CD4-positive, alpha-beta T cell treated with Interleukin-17A for 1 hour (primary cell): ENCODE data around the gene HTRA1.

Experiments used
- DNase-seq: peaks from one replicate; pipeline ENCODE4 v3.0.0-alpha.2; 2020

HTRA1 gene

DNA sequence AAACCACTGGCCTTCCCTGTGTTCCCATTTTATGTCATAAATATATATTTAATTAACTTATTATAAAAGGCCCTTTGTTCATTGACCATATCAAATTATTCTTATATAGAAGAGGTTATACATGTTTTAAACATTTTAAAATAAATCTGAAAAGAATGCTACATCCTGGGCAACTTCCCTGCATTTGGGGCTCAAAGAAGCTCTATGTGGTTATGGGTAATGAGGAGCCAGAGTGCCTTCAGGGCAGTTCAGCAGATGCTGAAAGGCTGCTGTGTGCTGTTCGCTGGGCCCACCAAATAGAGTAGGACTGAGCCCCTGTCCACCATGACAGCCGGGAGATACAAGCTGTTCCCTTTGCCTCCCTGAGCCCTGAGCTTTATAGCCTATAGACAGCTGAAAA, 35.9 kb downstream of the HTRA1 start:
- no peak for DNase-seq

DNA sequence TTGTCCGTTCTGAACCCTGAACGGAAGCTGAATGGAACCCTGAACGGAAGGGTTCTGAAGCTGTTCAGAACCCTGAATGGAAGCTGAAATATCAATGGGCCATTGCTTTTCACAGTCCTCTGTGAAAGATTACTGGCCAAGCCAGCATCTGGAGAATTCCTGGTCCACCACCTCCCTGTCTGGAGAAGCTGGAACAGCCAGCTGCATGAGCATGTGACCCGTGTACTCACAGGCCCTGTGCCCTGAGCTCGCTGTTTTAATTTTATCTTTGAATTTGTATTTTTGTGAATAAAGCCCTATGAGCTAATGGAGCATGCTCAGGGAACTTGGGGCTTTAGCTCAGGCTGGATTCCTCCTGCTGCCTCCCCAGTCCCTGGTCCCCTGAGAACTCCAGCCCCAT, 37.2 kb downstream of the HTRA1 start:
- no peak for DNase-seq

DNA sequence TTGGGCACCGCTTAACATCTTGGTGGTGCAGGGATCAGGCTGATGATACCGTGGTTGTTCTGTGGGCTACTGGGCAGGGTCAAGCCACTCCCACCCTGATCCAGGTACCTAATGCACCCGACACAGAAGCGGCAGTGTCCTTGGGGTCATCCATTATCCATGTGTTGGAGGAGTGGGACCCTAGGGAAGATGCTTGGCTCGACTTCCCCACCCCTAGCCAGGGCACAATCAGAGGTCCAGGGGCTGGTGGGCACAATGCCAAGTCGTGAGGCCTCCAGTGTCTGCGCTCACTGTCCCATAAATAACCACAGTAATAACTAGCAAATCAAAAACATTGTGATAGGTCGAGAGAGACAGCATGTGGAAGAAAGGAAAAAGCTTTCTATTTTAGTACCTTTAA, 37.7 kb downstream of the HTRA1 start:
- no peak for DNase-seq

DNA sequence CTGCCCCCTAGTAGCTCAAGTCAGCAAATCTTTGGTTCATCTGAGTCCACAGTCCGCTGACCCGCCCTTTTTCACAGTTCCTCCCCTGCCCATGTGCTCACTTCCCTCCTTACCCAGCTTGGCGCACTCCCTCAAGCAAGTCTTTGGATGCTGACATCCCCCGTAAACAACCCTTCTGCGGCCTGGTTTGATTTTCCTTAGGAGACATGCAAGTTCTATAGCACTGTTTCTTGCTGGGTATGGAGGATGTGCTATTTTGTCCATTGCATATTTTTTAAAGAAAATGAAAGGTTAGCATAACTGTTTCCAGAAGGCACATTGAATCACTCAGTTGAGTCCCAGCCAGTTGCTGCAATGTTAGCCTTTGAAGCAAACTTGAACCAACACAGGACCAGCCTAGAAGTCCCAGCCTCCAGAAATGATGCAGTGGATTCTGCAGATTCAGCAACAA, 38.2 kb downstream of the HTRA1 start:
- no peak for DNase-seq

DNA sequence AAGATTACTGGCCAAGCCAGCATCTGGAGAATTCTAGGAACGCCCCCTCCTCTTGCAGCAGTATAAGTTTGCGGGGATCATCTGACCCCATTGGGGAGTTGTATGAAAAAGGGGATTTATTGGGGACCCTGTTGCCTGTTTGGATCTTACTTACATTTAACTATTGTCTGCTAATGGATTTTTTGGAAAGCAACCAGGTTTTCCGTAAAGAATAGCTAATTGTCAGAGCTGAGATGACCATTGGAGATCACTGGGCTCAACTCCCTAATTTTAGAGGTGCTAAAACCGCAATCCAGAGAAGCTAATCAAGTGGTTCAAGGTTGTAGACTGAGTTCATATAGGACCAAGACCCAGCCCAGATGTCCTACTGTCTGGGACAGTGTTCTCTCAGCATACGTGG, 38.8 kb downstream of the HTRA1 start:
- DNase-seq = no peak

DNA sequence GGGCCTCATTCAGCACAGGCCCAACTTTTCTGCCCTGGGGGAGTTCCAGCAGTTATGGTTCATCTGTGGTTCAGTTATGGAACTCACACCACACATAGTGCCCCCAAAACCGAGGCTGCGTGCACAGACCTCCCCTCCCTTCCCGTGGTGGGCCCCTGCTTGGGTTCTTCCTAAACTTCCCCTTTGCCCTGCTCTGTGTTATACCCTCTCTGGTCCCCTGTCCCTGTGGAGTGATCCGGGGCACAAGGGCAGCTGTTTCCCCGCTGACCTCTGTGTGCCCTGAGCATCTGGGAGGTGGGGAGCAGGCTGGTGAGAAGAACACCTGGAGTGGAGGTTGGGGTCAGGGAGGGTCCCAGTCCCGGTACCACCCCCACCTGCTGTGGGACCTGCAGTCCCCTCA, 39.4 kb downstream of the HTRA1 start:
- DNase-seq = no peak

DNA sequence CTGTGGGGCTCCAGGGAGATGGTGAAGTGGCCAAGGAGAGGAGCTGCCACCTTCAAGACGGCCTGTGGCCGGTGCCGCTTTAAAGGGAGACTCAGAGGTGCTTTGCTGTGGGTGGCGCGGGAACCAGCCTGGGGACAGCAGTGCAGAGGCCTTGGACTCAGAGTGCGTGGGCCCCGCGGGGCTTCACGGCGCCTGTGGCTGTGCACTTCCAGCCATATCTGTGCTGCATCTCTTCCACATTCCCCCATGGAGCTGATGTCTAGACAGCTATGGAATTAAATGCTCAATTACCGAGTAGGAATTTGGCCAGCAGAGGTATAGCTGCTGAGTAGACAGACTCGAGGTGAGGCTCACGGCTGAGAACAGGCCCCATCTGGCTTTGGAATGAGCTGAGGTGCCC, 41.7 kb downstream of the HTRA1 start:
- no peak for DNase-seq

DNA sequence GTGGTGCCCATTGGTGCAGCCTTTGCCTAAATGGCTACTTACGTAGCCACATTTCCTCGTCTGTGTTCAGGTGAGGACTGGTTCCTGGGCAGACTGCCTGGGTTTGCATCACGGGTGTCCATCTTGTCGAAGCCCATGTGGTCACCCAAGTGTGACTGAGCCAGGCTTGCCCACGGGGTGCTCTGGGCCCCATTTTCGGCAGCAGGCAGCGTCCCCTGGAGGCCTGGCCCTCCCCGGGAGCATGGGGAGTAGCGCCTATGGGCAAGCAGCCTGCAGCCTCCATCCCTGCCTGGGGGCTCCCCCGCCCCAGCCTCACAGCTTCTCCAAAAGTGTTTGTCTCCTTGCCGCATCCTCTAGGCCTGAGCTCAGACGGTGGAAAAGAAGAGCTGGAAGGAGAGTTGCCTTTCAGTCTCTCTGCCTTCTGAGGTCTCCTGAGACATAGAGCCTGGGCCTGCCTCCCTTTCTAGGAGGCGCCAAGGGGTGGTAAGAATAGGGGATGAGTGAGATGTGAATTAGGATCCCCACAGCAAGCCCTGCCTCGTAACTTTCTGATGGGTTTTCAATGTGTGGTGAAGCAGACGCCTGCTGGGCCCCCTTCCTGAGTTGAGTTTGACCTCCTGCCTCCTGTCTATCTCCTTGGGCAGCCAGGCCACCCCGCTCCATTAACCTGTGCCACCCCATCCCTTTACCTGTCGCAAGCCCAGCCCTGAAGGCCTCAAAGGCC, 42.7 kb downstream of the HTRA1 start:
- no peak for DNase-seq

DNA sequence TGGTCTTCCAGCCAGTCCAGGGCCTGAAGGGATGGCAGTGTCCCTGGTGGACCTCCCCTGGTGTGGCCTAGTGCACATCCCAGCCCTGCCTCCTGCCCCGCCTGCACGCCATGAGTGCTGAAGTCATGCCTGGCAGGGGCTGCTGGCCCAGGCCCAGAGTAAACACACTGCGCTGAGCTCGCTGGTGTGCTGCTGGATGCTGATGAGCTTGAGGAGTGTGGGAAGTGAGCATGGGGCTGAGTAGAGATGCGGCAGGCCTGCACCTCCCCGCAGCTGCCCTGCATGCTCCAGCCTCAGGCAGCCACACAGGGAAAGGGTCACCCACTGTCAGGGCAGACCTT, 43.2 kb downstream of the HTRA1 start:
- no peak for DNase-seq

DNA sequence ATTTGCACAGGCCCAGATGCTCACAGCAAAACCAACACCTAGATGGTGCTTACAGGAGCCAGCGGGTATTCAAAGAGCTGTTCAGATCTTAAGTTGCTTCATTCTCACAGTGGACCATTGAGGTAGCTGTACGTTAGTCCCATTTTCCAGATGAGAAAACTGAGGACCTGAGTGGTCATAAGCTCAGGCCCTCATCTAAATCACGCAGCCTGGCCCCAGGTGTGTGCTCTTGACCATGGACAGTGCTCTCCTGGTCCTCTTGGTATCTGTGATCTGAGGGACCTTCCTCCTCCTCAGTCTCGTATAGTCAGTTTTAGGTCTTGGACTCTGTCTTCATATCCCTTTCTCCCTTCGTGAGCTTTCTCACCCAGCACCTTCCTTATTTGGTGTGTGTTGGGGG, 43.7 kb downstream of the HTRA1 start:
- DNase-seq = no peak

- no peak for DNase-seq
Observed at GRCh38 chr10:122505885-122506645, 44.7 kb downstream of the HTRA1 start.

- no peak for DNase-seq
Observed at GRCh38 chr10:122507616-122508015, 46.3 kb downstream of the HTRA1 start.

- DNase-seq = no peak
Observed at GRCh38 chr10:122508021-122508420, 46.7 kb downstream of the HTRA1 start.

DNA sequence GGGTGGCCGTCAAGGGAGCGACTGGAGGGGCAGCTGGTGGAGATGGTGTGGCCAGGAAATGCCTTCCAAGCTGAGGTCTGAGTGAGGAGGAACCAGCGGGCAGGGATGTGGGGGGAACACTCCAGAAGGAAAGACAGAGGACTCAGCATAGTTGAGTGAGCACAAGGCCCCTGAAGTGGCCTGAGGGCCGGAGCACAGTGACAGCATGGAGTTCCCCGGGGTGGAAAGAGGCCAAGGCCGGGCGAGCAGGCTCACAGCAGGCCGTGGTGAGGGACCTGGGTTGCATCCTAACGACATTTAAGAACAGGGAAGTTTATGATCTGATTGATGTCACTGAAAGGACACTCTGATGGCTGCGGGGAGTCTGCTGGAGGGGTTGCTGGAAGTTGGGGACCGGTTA, 48.0 kb downstream of the HTRA1 start:
- no peak for DNase-seq

DNA sequence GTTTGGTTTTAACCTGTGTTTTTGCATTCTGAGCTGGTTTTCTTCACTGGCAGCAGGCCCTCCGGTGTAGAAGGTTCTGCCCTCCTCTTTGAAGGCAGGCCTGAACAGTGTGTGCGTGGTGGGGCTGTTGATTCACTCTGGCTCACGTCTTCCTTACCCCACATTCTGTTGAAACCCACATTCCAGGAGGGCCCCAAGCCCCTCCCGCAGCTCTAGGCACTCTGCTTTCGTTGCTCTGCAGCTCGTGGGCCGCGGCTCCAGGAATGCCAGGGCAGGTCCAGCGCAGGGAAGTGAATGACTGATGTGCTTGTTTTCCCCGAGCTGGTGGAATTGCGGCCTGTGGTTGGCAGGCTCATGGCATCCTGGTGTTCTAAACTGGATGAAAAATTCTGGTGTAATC, 49.0 kb downstream of the HTRA1 start:
- DNase-seq = no peak

DNA sequence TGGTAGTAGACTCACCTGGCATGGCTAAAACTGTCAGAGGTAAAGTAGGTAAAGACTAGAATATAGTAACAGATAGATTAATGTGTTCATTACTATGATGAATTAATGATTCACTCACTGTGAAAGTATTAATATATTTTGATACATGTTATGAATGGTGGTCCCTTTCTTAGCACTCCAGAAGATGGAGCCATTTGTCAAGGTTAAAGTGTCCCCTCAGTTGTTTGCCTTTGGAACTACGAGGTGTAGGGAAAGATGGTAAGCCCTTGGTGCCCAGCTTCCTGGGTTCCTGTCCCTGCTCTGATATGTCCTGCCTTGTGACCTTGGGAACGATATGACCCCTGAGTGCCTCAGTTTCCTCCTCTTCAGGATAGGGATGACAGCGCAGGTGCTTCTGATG, 49.4 kb downstream of the HTRA1 start:
- DNase-seq = peak; percentile 27

DNA sequence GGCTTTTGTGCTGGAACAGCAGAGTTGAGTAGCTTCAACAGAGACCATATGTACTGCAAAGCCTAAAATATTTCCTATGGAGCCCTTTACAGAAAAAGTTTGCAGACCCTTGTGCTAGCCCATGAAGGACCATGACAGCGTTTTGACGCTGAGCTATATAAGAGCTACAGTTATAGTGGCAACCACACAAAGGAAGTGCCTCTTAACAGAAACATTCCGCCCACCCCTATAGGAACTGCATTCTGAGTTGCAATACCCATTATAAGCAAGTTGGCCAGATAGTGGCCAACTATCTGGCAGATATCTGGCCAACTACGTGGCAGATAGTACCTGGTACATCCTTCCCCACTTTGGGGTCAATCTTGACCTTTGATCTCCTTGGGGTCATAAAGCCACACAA, 51.7 kb downstream of the HTRA1 start:
- DNase-seq = peak; percentile 13

GRCh38 chr10:122514045-122514840, 52.9 kb downstream of the HTRA1 start:
- DNase-seq = no peak

DNA sequence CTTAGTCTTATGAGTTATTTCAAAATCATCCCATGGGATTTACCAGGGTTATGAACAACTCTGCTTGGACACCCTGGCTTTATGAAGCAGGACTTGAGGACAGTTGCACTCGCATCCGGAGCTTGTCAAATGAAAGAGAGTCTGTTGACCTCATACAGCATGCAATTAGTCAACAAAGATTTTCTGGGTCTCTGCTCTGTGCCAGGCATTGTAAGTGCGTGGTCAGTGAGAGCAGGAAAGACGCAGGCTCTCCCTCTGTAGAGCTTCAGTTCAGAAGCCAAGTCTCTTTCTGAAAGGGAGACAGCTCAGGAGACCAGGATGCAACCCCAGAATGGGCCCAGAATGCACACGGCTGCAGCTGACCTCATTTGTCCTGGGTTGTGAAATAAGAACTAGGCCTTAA, 53.7 kb downstream of the HTRA1 start:
- no peak for DNase-seq

DNA sequence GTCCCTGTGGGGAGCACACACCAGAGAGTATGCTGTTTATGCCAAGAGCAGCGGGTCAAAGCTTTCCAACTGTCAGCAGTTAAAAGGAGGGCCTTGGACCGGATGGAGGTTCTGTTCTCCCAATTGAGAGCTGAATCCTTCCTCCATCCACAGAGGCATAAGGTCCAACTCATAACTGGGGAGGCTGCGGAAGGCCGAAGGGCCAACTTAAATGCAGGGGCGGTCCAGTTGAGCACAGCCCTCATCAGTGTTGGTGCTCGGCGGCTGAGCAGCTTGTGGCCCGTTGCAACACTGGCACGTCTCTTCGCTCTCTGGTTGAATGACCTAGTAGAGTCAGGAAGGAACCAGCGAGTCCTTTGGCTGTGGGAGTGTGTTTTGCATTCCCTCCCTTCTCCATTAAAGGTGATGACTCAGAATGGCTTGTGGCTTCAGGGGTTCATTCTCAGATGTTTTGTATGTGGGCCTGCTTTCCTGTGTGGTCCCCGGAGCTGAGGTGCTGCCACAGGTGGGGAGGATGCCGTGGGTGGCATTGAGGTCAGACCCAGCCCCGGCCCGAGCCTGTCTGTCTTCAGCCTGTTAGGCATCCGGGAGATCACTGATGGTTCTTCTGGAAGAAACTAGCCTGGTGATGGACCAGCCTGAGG, 54.4 kb downstream of the HTRA1 start:
- DNase-seq = peak; percentile 71

DNA sequence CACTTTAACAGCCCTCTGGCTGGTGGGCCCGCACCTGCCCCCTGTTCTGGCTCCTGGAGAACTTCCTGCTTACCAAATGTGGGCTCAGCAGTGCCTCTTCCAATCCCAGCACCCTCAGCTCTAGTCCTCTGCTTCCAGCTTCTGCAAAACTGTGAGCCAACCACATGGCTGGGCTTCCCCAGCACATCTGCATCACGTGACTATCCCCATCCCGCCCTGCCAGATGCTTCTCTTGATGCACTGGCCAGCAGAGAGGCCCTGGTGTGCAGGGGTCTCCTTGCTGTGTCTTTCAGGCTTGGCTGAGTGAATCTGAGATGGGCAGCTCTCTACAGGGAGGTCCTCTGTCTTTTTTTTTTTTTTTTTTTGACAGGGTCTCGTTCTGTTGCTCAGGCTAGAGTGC, 55.4 kb downstream of the HTRA1 start:
- DNase-seq = no peak

GRCh38 chr10:122519144-122519543, 57.8 kb downstream of the HTRA1 start:
- DNase-seq = no peak

DNA sequence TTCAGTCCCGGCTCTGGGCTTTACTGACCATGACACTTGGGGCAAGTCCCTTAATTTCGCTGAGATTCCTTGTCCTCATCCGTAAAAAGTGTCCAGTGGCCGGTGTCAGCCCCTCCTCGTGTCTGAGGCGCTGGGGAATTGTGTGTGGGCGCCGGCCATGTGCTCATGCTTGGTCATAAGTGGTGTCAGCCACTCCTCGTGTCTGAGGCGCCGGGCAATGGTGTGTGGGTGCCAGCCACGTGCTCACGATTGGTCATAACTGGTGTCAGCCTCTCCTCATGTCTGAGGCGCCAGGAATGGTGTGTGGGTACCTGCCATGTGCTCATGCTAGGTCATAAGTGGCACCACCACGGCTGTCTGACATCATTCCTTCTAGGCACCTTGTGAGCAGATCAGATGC, 58.5 kb downstream of the HTRA1 start:
- no peak for DNase-seq
